A673 (cell line): Measurements from ENCODE around the gene TNS4. TPM values are rescaled to one million over a fixed set of nuclear protein-coding genes. Genes with fewer than 3 reads are reported as not detected.

ENCODE experiments used
- BruUV-seq: library from RNA; stranded (reverse); fragments of 400-500 nt; replicated peaks from 2 replicates; lab custom pipeline; 2021; lab: Mats Ljungman, UMichigan
- CTCF ChIA-PET: fragments of 300-600 bp; sonication (Branson Sonifier 250); formaldehyde crosslinking; loops from one replicate; lab custom pipeline; 2022; ENCODE audit warnings: antibody characterized with exemption; lab: Charles Lee
- POLR2A ChIA-PET: fragments of 300-600 bp; sonication (Branson Sonifier 250); formaldehyde crosslinking; loops from one replicate; lab custom pipeline; 2022; ENCODE audit warnings: antibody characterized with exemption; ENCODE audit not compliant: low non-redundant PET; lab: Charles Lee
- DNase-seq: peaks from one replicate; pipeline ENCODE4 v3.0.0-alpha.2; 2015; ENCODE audit warnings: low spot score
- H3K27ac ChIP-seq: fragments of 200-600 bp; sonication (generic); 2 replicates; pipeline ENCODE4 v1.5.1; 2016; ENCODE audit warnings: mixed run types, low read depth, mild to moderate bottlenecking, mixed read lengths, antibody characterized with exemption, low read length; ENCODE audit not compliant: poor library complexity, severe bottlenecking
- H3K27me3 ChIP-seq: fragments of 200-600 bp; sonication (generic); replicated peaks from 2 replicates; pipeline ENCODE4 v1.6.1; 2017; ENCODE audit warnings: mixed run types, low read depth, mild to moderate bottlenecking, mixed read lengths, antibody characterized with exemption, low read length; ENCODE audit not compliant: insufficient read depth, poor library complexity
- H3K36me3 ChIP-seq: fragments of 200-600 bp; sonication (generic); 2 replicates; pipeline ENCODE4 v1.6.1; 2016; ENCODE audit warnings: mixed run types, mild to moderate bottlenecking, mixed read lengths, antibody characterized with exemption, low read length; ENCODE audit not compliant: insufficient read depth, poor library complexity, severe bottlenecking
- H3K4me1 ChIP-seq: fragments of 200-600 bp; sonication (generic); 2 replicates; pipeline ENCODE4 v1.6.1; 2017; ENCODE audit warnings: mixed run types, mild to moderate bottlenecking, mixed read lengths, antibody characterized with exemption, low read length; ENCODE audit not compliant: insufficient read depth, poor library complexity, severe bottlenecking
- H3K4me3 ChIP-seq: fragments of 200-600 bp; sonication (generic); 2 replicates; pipeline ENCODE4 v1.5.1; 2016; ENCODE audit warnings: low read depth, mixed run types, mild to moderate bottlenecking, mixed read lengths, low read length; ENCODE audit not compliant: poor library complexity, severe bottlenecking
- H3K9me3 ChIP-seq: fragments of 200-600 bp; sonication (generic); 2 replicates; pipeline ENCODE4 v1.6.1; 2016; ENCODE audit warnings: mixed run types, low read depth, mild to moderate bottlenecking, mixed read lengths, antibody characterized with exemption, low read length; ENCODE audit not compliant: poor library complexity, severe bottlenecking
- CTCF ChIP-seq: fragments of 300-800, 200-600 bp; sonication (generic); conservative IDR thresholded peaks from 2 replicates; pipeline ENCODE4 v1.5.1; 2017; ENCODE audit warnings: low read depth, mild to moderate bottlenecking, antibody characterized with exemption, low read length, moderate library complexity, mixed read lengths
- EZH2 ChIP-seq: fragments of 200-600 bp; sonication (generic); IDR thresholded peaks from 2 replicates; pipeline ENCODE4 v1.6.1; 2017; ENCODE audit warnings: borderline replicate concordance, low read depth, mild to moderate bottlenecking, mixed read lengths, antibody characterized with exemption, low read length; ENCODE audit not compliant: poor library complexity, severe bottlenecking
- intact Hi-C: fragments of 100-400 bp; cut with micrococcal nuclease; formaldehyde crosslinking; loops from one replicate; pipeline ENCODE4 v1.10.0; 2022; ENCODE audit not compliant: unreplicated experiment
- total RNA-seq: library from RNA; stranded (reverse); gene quantifications from 2 replicates; pipeline ENCODE4 v1.2.3, GENCODE V29; 2021

The TNS4 gene
- total RNA-seq, 1 experiment from 2014 or later, result not detected

GRCh38 chr17:40462343-40463121 lies 38.9 kb downstream of the TNS4 start:
- H3K4me1 ChIP-seq, result peaks cover 5% of the 10 kb centered on the region
- no TSS peak for BruUV-seq
- H3K4me3 ChIP-seq, result no peak overlapping the region
- POLR2A ChIA-PET, result no interaction called here
- no peaks in the 10 kb centered on the region for H3K27me3 ChIP-seq
- CTCF ChIA-PET, result no interaction called here
- H3K9me3 ChIP-seq, result no peaks in the 10 kb centered on the region
- DNase-seq, result no peak
- intact Hi-C loops, result no loop called here
- H3K36me3 ChIP-seq, result no peaks in the 10 kb centered on the region
- TF ChIP-seq CTCF (no peak), EZH2 (no peak)
- no peak overlapping the region for H3K27ac ChIP-seq

- BruUV-seq, result no TSS peak
These were observed 39.6 kb downstream of the TNS4 start for GRCh38 chr17:40461732-40462342.

GRCh38 chr17:40460968-40461731 lies 40.3 kb downstream of the TNS4 start:
- intact Hi-C loops, result no loop called here
- TF ChIP-seq EZH2 (no peak), CTCF (no peak)
- ChIA-PET CTCF (no interaction called here), POLR2A (no interaction called here)
- no peaks in the 10 kb centered on the region for H3K36me3 ChIP-seq
- H3K4me3 ChIP-seq, result no peak overlapping the region
- no peaks in the 10 kb centered on the region for H3K9me3 ChIP-seq
- H3K4me1 ChIP-seq, result peaks cover 5% of the 10 kb centered on the region
- H3K27me3 ChIP-seq, result no peaks in the 10 kb centered on the region
- no peak overlapping the region for H3K27ac ChIP-seq
- no peak for DNase-seq
- no TSS peak for BruUV-seq

More at GRCh38 chr17:40461732-40462342, 39.6 kb downstream of the TNS4 start:
- H3K27ac ChIP-seq, result no peak overlapping the region
- H3K9me3 ChIP-seq, result no peaks in the 10 kb centered on the region
- H3K36me3 ChIP-seq, result no peaks in the 10 kb centered on the region
- DNase-seq, result no peak
- H3K27me3 ChIP-seq, result no peaks in the 10 kb centered on the region
- peaks cover 5% of the 10 kb centered on the region for H3K4me1 ChIP-seq
- ChIA-PET POLR2A (no interaction called here), CTCF (no interaction called here)
- TF ChIP-seq EZH2, result no peak
- no peak overlapping the region for H3K4me3 ChIP-seq
- intact Hi-C loops, result no loop called here
